K562 (cell line): ENCODE results near the gene HRCT1. TPM values are rescaled to one million over a fixed set of nuclear protein-coding genes. Genes with fewer than 3 reads are reported as not detected.

ENCODE experiments used
- ARID2 ChIP-seq: fragments of 450-650 bp; IDR thresholded peaks from 2 replicates; pipeline ENCODE4 v1.6.1; 2017; ENCODE audit warnings: antibody characterized with exemption, mild to moderate bottlenecking
- BMI1 ChIP-seq: fragments of 150-350 bp; IDR thresholded peaks from 2 replicates; pipeline ENCODE4 v1.6.1; 2014; ENCODE audit warnings: low read length
- JUND ChIP-seq, 2 experiments: IDR thresholded peaks; 2 replicates in 1 of 2; 3 replicates in 1 of 2; pipeline ENCODE4 v1.6.1; 2011; ENCODE audit warnings: borderline replicate concordance in 2 of 2, low read depth in 2 of 2, low read length in 2 of 2, improper control_type of control experiment in 1 of 2, missing biosample characterization in 1 of 2, missing genetic modification characterization in 1 of 2, missing genetic modification reagents in 1 of 2
- KAT7 ChIP-seq: sonication (generic); formaldehyde crosslinking; IDR thresholded peaks from 2 replicates; pipeline ENCODE4 v1.8.0; 2022; ENCODE audit warnings: missing genetic modification reagents, mild to moderate bottlenecking, borderline replicate concordance
- KLF16 ChIP-seq: IDR thresholded peaks from 2 replicates; pipeline ENCODE4 v1.6.1; 2016; ENCODE audit warnings: antibody characterized with exemption
- MIER1 ChIP-seq: fragments of 450-650 bp; IDR thresholded peaks from 2 replicates; pipeline ENCODE4 v1.6.1; 2016; ENCODE audit warnings: antibody characterized with exemption, mild to moderate bottlenecking, low read depth
- NFRKB ChIP-seq: fragments of 450-650 bp; IDR thresholded peaks from 2 replicates; pipeline ENCODE4 v1.6.1; 2016; ENCODE audit warnings: low read depth
- NR2C1 ChIP-seq, 2 experiments: fragments of 450-650 bp; IDR thresholded peaks; 2 replicates each; pipeline ENCODE4 v1.6.1; 2017; ENCODE audit warnings: mild to moderate bottlenecking in 2 of 2, antibody characterized with exemption in 1 of 2, inconsistent platforms in 1 of 2, missing compliant biosample characterization in 1 of 2, missing genetic modification characterization in 1 of 2
- RAD21 ChIP-seq, 2 experiments: fragments of 250-450 bp in 1 of 2; fragments of 450-650 bp in 1 of 2; sonication (Bioruptor Pico) in 1 of 2; formaldehyde crosslinking in 1 of 2; IDR thresholded peaks in 1 of 2; conservative IDR thresholded peaks in 1 of 2; 2 replicates each; pipeline versions ENCODE4 v1.4.0 to v1.8.0; 2020 to 2022; ENCODE audit warnings: mild to moderate bottlenecking in 2 of 2, moderate library complexity in 1 of 2
- REST ChIP-seq, 2 experiments: fragments of 450-650 bp; formaldehyde crosslinking in 1 of 2; IDR thresholded peaks; 2 replicates each; pipeline versions ENCODE4 v1.4.0 to v1.6.1; 2014 to 2020; ENCODE audit warnings: mild to moderate bottlenecking in 2 of 2, borderline replicate concordance in 1 of 2, low read depth in 1 of 2
- SMC3 ChIP-seq: conservative IDR thresholded peaks from 2 replicates; pipeline ENCODE4 v1.6.1; 2011; ENCODE audit warnings: low read depth, low read length, improper control_type of control experiment; ENCODE audit not compliant: insufficient read depth
- ZNF644 ChIP-seq: fragments of 200-800 bp; sonication (Bioruptor generic); IDR thresholded peaks from 2 replicates; pipeline ENCODE4 v1.6.1; 2016; ENCODE audit warnings: low read depth, missing genetic modification characterization, missing compliant biosample characterization
- ZNF766 ChIP-seq: fragments of 200-800 bp; sonication (Bioruptor generic); conservative IDR thresholded peaks from 2 replicates; pipeline ENCODE4 v1.6.1; 2016; ENCODE audit warnings: missing genetic modification characterization, missing compliant biosample characterization
- polyA plus RNA-seq, 8 experiments: library from polyadenylated mRNA; depleted of rRNA in 4 of 8; stranded (reverse) in 5 of 8; unstranded in 3 of 8; fragments of >200 nt; fragmentation: Nextera tagmentation in 2 of 8; fragmentation: Illumina TruSeq in 1 of 8; extraction: Ambion mirVana in 2 of 8; extraction: Trizol in 1 of 8; gene quantifications; 2 replicates each; pipeline versions ENCODE4 v1.2.1 to v1.2.3, GENCODE V29; 2011 to 2014; ENCODE audit warnings: inconsistent platforms in 1 of 8, missing spikeins in 1 of 8
- total RNA-seq, 7 experiments: library from RNA; depleted of rRNA in 6 of 7; stranded (reverse); fragments of >200 nt in 6 of 7; fragmentation: Illumina TruSeq in 2 of 7; extraction: Trizol in 2 of 7; gene quantifications; 2 replicates each; pipeline versions ENCODE4 v1.2.1 to v1.2.3, GENCODE V29; 2011 to 2021; ENCODE audit warnings: low replicate concordance in 1 of 7
- TF ChIP-seq, protein P1 (sequence below), 3 experiments: IDR thresholded peaks in 2 of 3; conservative IDR thresholded peaks in 1 of 3; 2 replicates each; pipeline ENCODE4 v1.5.1; 2011 to 2012; ENCODE audit warnings: low read length in 3 of 3, mild to moderate bottlenecking in 3 of 3, control low read depth in 2 of 3, improper control_type of control experiment in 1 of 3, inconsistent platforms in 1 of 3, low read depth in 1 of 3, mixed read lengths in 1 of 3, moderate library complexity in 1 of 3; ENCODE audit not compliant: insufficient read depth in 2 of 3

The HRCT1 gene
- total and polyA plus RNA-seq, 9 of the 15 experiments (the other 6 are each of a cell fraction or from before 2014, with no cell fraction given): 0.40 TPM; not detected in 8

DNA sequence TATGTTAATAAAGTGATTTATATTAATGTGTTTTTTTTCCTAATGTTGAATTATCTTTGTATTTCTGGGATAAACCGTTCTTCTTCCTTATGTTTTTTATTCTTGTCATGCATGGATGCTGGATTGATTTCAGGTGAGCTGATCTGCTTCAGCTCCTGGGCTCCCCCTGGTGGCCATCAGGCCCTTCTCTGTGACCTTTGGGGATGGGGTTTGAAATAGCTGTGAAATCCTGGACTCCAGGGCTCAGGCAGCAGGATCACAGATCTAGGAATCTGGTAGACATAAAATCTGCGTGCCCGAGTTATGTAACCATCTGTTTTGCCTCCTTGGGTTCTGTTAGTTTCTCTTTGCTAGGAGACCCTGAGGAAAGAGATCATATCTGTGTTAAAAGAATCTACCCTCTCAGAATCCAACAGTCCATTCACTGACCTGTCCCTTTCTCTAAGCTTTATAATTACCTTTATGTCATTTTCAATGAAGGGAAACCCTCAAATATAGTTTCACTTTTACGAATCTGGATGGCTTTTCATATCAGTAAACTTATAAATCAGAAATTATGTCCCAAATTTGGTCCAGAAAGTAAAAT is 23.6 kb upstream of the HRCT1 start (continued):
- peak; percentile 77; the same call in 1 of the 2 replicates for TF ChIP-seq REST (IDR thresholded peaks at IDR 0.05; ENCODE audit: borderline replicate concordance)
- TF ChIP-seq REST (CRISPR knock-in tag; IDR thresholded peaks at IDR 0.05; ENCODE audit: low read depth): no peak
- peak; percentile 87 for TF ChIP-seq SMC3
- 0 out of 2 replicates have a peak, but pooled peaks have one; percentile 45 for TF ChIP-seq BMI1
- TF ChIP-seq RAD21 (CRISPR knock-in tag; conservative IDR thresholded peaks at IDR 0.05 in 1 of 2, IDR thresholded peaks at IDR 0.05 in 1 of 2): peak; percentile 66 to 82
- TF ChIP-seq, protein P1, sequence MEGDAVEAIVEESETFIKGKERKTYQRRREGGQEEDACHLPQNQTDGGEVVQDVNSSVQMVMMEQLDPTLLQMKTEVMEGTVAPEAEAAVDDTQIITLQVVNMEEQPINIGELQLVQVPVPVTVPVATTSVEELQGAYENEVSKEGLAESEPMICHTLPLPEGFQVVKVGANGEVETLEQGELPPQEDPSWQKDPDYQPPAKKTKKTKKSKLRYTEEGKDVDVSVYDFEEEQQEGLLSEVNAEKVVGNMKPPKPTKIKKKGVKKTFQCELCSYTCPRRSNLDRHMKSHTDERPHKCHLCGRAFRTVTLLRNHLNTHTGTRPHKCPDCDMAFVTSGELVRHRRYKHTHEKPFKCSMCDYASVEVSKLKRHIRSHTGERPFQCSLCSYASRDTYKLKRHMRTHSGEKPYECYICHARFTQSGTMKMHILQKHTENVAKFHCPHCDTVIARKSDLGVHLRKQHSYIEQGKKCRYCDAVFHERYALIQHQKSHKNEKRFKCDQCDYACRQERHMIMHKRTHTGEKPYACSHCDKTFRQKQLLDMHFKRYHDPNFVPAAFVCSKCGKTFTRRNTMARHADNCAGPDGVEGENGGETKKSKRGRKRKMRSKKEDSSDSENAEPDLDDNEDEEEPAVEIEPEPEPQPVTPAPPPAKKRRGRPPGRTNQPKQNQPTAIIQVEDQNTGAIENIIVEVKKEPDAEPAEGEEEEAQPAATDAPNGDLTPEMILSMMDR (IDR thresholded peaks at IDR 0.05 in 2 of 3, conservative IDR thresholded peaks at IDR 0.05 in 1 of 3; ENCODE audit: insufficient read depth in 2 of 3, low read depth in 1 of 3, low read length in 3 of 3): peak; percentile 81 to 88 (median 85)
- TF ChIP-seq ARID2: 0 out of 2 replicates have a peak, but pooled peaks have one; percentile 19
- TF ChIP-seq MIER1: no peak
- TF ChIP-seq ZNF644: no peak
- no peak for TF ChIP-seq NR2C1 (IDR thresholded peaks at IDR 0.05)
- TF ChIP-seq NR2C1 (tag; IDR thresholded peaks at IDR 0.05): 0 out of 2 replicates have a peak, but pooled peaks have one; percentile 16
- TF ChIP-seq NFRKB: no peak
- TF ChIP-seq ZNF766 (CRISPR knock-in tag): no peak
- TF ChIP-seq JUND (IDR thresholded peaks at IDR 0.05; ENCODE audit: borderline replicate concordance, low read depth, low read length): 0 out of 2 replicates have a peak, but pooled peaks have one; percentile 19
- no peak for TF ChIP-seq JUND (tag; IDR thresholded peaks at IDR 0.05; ENCODE audit: borderline replicate concordance, low read depth, low read length)
- TF ChIP-seq KAT7 (CRISPR knock-in tag): no peak
- TF ChIP-seq KLF16: peak; percentile 43; the same call in 1 of the 2 replicates
